B cell (primary cell): ENCODE data around the gene RIMBP2.

Experiments used
- CTCF ChIP-seq: fragments of 200-600 bp; IDR thresholded peaks from one replicate; pipeline ENCODE4 v1.8.0; 2022; ENCODE audit warnings: antibody characterized with exemption, mild to moderate bottlenecking
- EZH2 ChIP-seq: IDR thresholded peaks from 2 replicates; pipeline ENCODE4 v1.6.1; 2012; ENCODE audit warnings: borderline replicate concordance, low read depth, mild to moderate bottlenecking, moderate library complexity, low read length; ENCODE audit not compliant: insufficient read depth, poor library complexity, severe bottlenecking

GRCh38 chr12:130708648-130709047, 7.5 kb downstream of the RIMBP2 start:
- TF ChIP-seq CTCF: no peak
- no peak for TF ChIP-seq EZH2
